GM12892 (cell line): ENCODE results near the gene MID1.

Experiments used
- POLR2A ChIP-seq: IDR thresholded peaks from 2 replicates; pipeline ENCODE4 v1.6.1; 2011; ENCODE audit warnings: low read depth, low read length, control low read depth
- POLR2AphosphoS5 ChIP-seq: IDR thresholded peaks from 2 replicates; pipeline ENCODE4 v1.6.1; 2011; ENCODE audit warnings: low read depth, low read length, control low read depth
- TAF1 ChIP-seq: IDR thresholded peaks from 2 replicates; pipeline ENCODE4 v1.6.1; 2011; ENCODE audit warnings: low read depth, mild to moderate bottlenecking, control low read depth, low read length, borderline replicate concordance

GRCh38 chrX:10420134-10420533 is 200.3 kb downstream of the MID1 start:
- TF ChIP-seq POLR2A (no peak), POLR2AphosphoS5 (no peak), TAF1 (no peak)
